ENCODE results near the gene OGG1.
A peak's percentile ranks its signal among the peaks of the same experiment; 100 is the strongest.

Gene OGG1

DNA sequence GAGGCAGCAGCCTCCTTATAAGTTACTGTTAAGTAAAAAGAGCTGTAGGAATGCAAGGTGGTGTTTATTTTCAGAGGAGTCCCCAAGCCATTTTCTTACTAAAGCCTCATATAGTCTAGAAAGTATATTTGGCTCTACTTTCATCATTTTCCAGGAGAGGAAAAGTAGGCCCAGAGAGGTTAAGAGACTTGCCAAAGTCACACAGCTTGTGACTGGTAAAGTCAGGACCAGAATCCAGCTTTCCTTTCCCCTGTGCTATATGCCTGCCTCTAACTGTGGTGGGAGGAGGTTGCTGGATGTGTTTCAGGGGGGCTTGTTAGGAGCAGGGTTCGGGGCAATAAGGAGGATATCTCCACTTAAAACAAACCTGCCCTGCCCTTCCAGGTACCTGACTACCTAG lies 7.2 kb upstream of the OGG1 start:
- H3K36me3 ChIP-seq (ENCODE audit: control insufficient read depth in 1 of 2, insufficient read depth in 2 of 2, low read length in 2 of 2), result peaks cover 91 to 99% of the 10 kb centered on the region in 2 donors
- no peak overlapping the region for H3K9ac ChIP-seq (ENCODE audit: low read depth in 1 of 2, low read length in 2 of 2)
- H3K4me3 ChIP-seq (ENCODE audit: low read depth in 1 of 2, low read length in 2 of 2), result no peak overlapping the region

GRCh38 chr3:9743548-9743947 lies 6.2 kb upstream of the OGG1 start:
- Histone ChIP-seq H3K9ac (ENCODE audit: low read depth in 1 of 2, low read length in 2 of 2) (no peak overlapping the region), H3K9me3 (ENCODE audit: control insufficient read depth in 1 of 2, low read length in 2 of 2) (no peaks in the 10 kb centered on the region), H3K27me3 (ENCODE audit: control insufficient read depth in 1 of 2, insufficient read depth in 2 of 2, low read length in 2 of 2) (no peaks in the 10 kb centered on the region), H3K27ac (ENCODE audit: low read depth, low read length) (no peak overlapping the region), H3K4me3 (ENCODE audit: low read depth in 1 of 2, low read length in 2 of 2) (no peak overlapping the region), H3K36me3 (ENCODE audit: control insufficient read depth in 1 of 2, insufficient read depth in 2 of 2, low read length in 2 of 2) (peaks cover 88 to 96% of the 10 kb centered on the region in 2 donors), H3K4me1 (ENCODE audit: control insufficient read depth in 1 of 2, insufficient read depth in 2 of 2, low read length in 2 of 2) (no peaks in the 10 kb centered on the region)

More for the DNA sequence above, 7.2 kb upstream of the OGG1 start:
- Histone ChIP-seq H3K27me3 (ENCODE audit: control insufficient read depth in 1 of 2, insufficient read depth in 2 of 2, low read length in 2 of 2) (no peaks in the 10 kb centered on the region), H3K9me3 (ENCODE audit: control insufficient read depth in 1 of 2, low read length in 2 of 2) (no peaks in the 10 kb centered on the region), H3K4me1 (ENCODE audit: control insufficient read depth in 1 of 2, insufficient read depth in 2 of 2, low read length in 2 of 2) (no peaks in the 10 kb centered on the region), H3K27ac (ENCODE audit: low read depth, low read length) (no peak overlapping the region)

- H3K4me1 ChIP-seq (ENCODE audit: control insufficient read depth in 1 of 2, insufficient read depth in 2 of 2, low read length in 2 of 2), result peaks cover 3 to 4% of the 10 kb centered on the region in 2 donors
- no peaks in the 10 kb centered on the region for H3K27me3 ChIP-seq (ENCODE audit: control insufficient read depth in 1 of 2, insufficient read depth in 2 of 2, low read length in 2 of 2)
- no peak overlapping the region for H3K27ac ChIP-seq (ENCODE audit: low read depth, low read length)
- H3K9me3 ChIP-seq (ENCODE audit: control insufficient read depth in 1 of 2, low read length in 2 of 2), result no peaks in the 10 kb centered on the region
- H3K9ac ChIP-seq (ENCODE audit: low read depth in 1 of 2, low read length in 2 of 2), result no peak overlapping the region
- H3K36me3 ChIP-seq (ENCODE audit: control insufficient read depth in 1 of 2, insufficient read depth in 2 of 2, low read length in 2 of 2), result peaks cover 82 to 91% of the 10 kb centered on the region in 2 donors
- no peak overlapping the region for H3K4me3 ChIP-seq (ENCODE audit: low read depth in 1 of 2, low read length in 2 of 2)
These were observed 5.6 kb upstream of the OGG1 start for GRCh38 chr3:9744162-9744561.

- Histone ChIP-seq H3K9ac (ENCODE audit: low read depth in 1 of 2, low read length in 2 of 2) (no peak overlapping the region), H3K36me3 (ENCODE audit: control insufficient read depth in 1 of 2, insufficient read depth in 2 of 2, low read length in 2 of 2) (peaks cover 69 to 77% of the 10 kb centered on the region in 2 donors), H3K4me3 (ENCODE audit: low read depth in 1 of 2, low read length in 2 of 2) (no peak overlapping the region), H3K27me3 (ENCODE audit: control insufficient read depth in 1 of 2, insufficient read depth in 2 of 2, low read length in 2 of 2) (no peaks in the 10 kb centered on the region), H3K4me1 (ENCODE audit: control insufficient read depth in 1 of 2, insufficient read depth in 2 of 2, low read length in 2 of 2) (peaks cover 7 to 9% of the 10 kb centered on the region in 2 donors), H3K27ac (ENCODE audit: low read depth, low read length) (no peak overlapping the region), H3K9me3 (ENCODE audit: control insufficient read depth in 1 of 2, low read length in 2 of 2) (no peaks in the 10 kb centered on the region)
These were observed 4.2 kb upstream of the OGG1 start for GRCh38 chr3:9745521-9745920.

GRCh38 chr3:9746330-9746729 lies 3.4 kb upstream of the OGG1 start:
- no peak overlapping the region for H3K4me3 ChIP-seq (ENCODE audit: low read depth in 1 of 2, low read length in 2 of 2)
- no peaks in the 10 kb centered on the region for H3K27me3 ChIP-seq (ENCODE audit: control insufficient read depth in 1 of 2, insufficient read depth in 2 of 2, low read length in 2 of 2)
- H3K4me1 ChIP-seq (ENCODE audit: control insufficient read depth in 1 of 2, insufficient read depth in 2 of 2, low read length in 2 of 2), result peaks cover 15 to 17% of the 10 kb centered on the region in 2 donors
- no peaks in the 10 kb centered on the region for H3K9me3 ChIP-seq (ENCODE audit: control insufficient read depth in 1 of 2, low read length in 2 of 2)
- peaks cover 63 to 70% of the 10 kb centered on the region in 2 donors for H3K36me3 ChIP-seq (ENCODE audit: control insufficient read depth in 1 of 2, insufficient read depth in 2 of 2, low read length in 2 of 2)
- H3K27ac ChIP-seq (ENCODE audit: low read depth, low read length), result no peak overlapping the region
- H3K9ac ChIP-seq (ENCODE audit: low read depth in 1 of 2, low read length in 2 of 2), result no peak overlapping the region

DNA sequence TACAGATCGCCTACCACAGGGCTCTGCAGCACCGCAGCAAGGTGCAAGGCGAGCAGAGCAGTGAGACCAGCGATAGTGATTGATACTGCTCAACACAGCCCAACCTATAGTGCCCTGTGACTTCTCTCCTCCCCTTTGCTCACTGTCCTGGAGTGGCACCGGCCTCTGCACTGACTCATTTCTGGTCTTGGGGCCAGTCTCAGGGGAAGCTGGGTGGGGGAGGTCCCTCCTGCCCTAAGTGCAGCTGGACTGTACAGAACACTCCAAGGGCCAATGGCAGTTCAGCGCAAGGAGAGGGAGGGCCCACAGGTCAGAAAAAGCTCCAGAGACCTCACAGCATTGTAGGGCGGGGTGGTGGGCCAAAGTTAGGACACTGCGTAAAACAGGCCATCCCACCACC lies 2.5 kb upstream of the OGG1 start:
- Histone ChIP-seq H3K27ac (ENCODE audit: low read depth, low read length) (no peak overlapping the region), H3K9me3 (ENCODE audit: control insufficient read depth in 1 of 2, low read length in 2 of 2) (no peaks in the 10 kb centered on the region), H3K27me3 (ENCODE audit: control insufficient read depth in 1 of 2, insufficient read depth in 2 of 2, low read length in 2 of 2) (no peaks in the 10 kb centered on the region), H3K36me3 (ENCODE audit: control insufficient read depth in 1 of 2, insufficient read depth in 2 of 2, low read length in 2 of 2) (peaks cover 56 to 71% of the 10 kb centered on the region in 2 donors), H3K4me1 (ENCODE audit: control insufficient read depth in 1 of 2, insufficient read depth in 2 of 2, low read length in 2 of 2) (peaks cover 19 to 26% of the 10 kb centered on the region in 2 donors), H3K9ac (ENCODE audit: low read depth in 1 of 2, low read length in 2 of 2) (no peak overlapping the region), H3K4me3 (ENCODE audit: low read depth in 1 of 2, low read length in 2 of 2) (no peak overlapping the region)

DNA sequence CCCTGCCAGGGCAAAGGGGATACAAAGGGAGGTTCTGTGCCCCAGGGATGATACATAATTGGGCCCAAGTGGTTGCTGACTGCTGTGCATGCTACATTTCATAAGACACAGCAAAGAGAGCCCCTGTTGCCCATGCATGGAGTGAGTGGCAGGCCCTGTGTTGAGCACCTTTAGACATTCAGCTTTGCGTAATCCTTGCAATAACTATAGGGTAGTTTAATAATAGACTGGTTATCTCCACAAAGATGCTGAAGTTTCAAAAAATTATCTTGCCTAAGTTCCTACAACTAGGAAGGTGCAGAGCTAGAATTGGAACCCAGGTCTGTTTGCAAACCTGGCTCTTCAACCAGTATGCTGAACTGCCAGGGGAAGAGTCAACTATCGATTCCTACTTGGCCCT lies 1.7 kb upstream of the OGG1 start:
- H3K4me3 ChIP-seq (ENCODE audit: low read depth in 1 of 2, low read length in 2 of 2), result no peak overlapping the region
- H3K4me1 ChIP-seq (ENCODE audit: control insufficient read depth in 1 of 2, insufficient read depth in 2 of 2, low read length in 2 of 2), result peaks cover 19 to 26% of the 10 kb centered on the region in 2 donors
- no peaks in the 10 kb centered on the region for H3K9me3 ChIP-seq (ENCODE audit: control insufficient read depth in 1 of 2, low read length in 2 of 2)
- no peak overlapping the region for H3K27ac ChIP-seq (ENCODE audit: low read depth, low read length)
- peaks cover 48 to 69% of the 10 kb centered on the region in 2 donors for H3K36me3 ChIP-seq (ENCODE audit: control insufficient read depth in 1 of 2, insufficient read depth in 2 of 2, low read length in 2 of 2)
- H3K27me3 ChIP-seq (ENCODE audit: control insufficient read depth in 1 of 2, insufficient read depth in 2 of 2, low read length in 2 of 2), result no peaks in the 10 kb centered on the region
- H3K9ac ChIP-seq (ENCODE audit: low read depth in 1 of 2, low read length in 2 of 2), result no peak overlapping the region

- Histone ChIP-seq H3K4me3 (ENCODE audit: low read depth in 1 of 2, low read length in 2 of 2) (peak overlapping the region; percentile 72 to 89), H3K27me3 (ENCODE audit: control insufficient read depth in 1 of 2, insufficient read depth in 2 of 2, low read length in 2 of 2) (no peaks in the 10 kb centered on the region), H3K27ac (ENCODE audit: low read depth, low read length) (peak overlapping the region; percentile 83), H3K9me3 (ENCODE audit: control insufficient read depth in 1 of 2, low read length in 2 of 2) (no peaks in the 10 kb centered on the region), H3K36me3 (ENCODE audit: control insufficient read depth in 1 of 2, insufficient read depth in 2 of 2, low read length in 2 of 2) (peaks cover 36 to 65% of the 10 kb centered on the region in 2 donors), H3K4me1 (ENCODE audit: control insufficient read depth in 1 of 2, insufficient read depth in 2 of 2, low read length in 2 of 2) (peaks cover 19 to 26% of the 10 kb centered on the region in 2 donors), H3K9ac (ENCODE audit: low read depth in 1 of 2, low read length in 2 of 2) (peak overlapping the region; percentile 71 to 77)
These were observed 482 bp upstream of the OGG1 start for GRCh38 chr3:9749296-9749644.

DNA sequence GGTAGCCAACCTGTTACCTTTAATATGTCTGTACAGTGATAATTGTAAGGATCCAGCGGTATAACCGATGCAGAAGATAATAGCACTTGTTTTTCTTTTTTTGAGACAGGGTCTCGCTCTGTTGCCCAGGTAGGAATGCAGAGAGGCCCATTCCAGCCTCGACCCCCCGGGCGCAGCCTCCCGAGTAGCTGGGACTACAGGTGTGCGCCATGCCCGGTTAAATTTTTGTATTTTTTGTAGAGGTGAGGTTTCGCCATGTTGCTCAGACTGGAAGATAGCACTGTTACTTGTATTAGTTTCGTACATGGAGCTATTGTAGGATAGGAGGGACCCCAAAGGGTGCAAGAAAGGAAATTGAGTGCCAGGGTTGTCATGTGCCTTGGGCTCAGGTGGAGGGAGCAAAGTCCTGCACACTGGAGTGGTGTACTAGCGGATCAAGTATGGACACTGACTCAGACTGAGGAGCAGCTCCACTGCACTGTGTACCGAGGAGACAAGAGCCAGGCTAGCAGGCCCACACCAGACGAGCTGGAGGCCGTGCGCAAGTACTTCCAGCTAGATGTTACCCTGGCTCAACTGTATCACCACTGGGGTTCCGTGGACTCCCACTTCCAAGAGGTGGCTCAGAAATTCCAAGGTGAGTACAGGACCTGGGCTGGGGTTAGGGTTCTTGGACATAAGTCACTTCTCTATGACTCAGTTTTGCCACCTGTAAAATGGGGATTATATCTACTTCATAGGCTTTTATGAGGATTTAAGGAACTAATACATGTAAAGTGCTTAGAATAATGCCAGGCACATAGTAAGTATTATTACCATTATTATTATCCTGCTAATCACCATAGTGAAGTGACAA lies 1.0 kb downstream of the OGG1 start:
- Histone ChIP-seq H3K4me3 (ENCODE audit: low read depth in 1 of 2, low read length in 2 of 2) (peak overlapping the region; percentile 88 to 89), H3K36me3 (ENCODE audit: control insufficient read depth in 1 of 2, insufficient read depth in 2 of 2, low read length in 2 of 2) (peaks cover 23 to 62% of the 10 kb centered on the region in 2 donors)

GRCh38 chr3:9754678-9755077 lies 4.9 kb downstream of the OGG1 start:
- Histone ChIP-seq H3K4me1 (ENCODE audit: control insufficient read depth in 1 of 2, insufficient read depth in 2 of 2, low read length in 2 of 2) (peaks cover 14 to 25% of the 10 kb centered on the region in 2 donors), H3K27me3 (ENCODE audit: control insufficient read depth in 1 of 2, insufficient read depth in 2 of 2, low read length in 2 of 2) (no peaks in the 10 kb centered on the region), H3K27ac (ENCODE audit: low read depth, low read length) (no peak overlapping the region), H3K36me3 (ENCODE audit: control insufficient read depth in 1 of 2, insufficient read depth in 2 of 2, low read length in 2 of 2) (peaks cover 24 to 74% of the 10 kb centered on the region in 2 donors), H3K4me3 (ENCODE audit: low read depth in 1 of 2, low read length in 2 of 2) (no peak overlapping the region), H3K9me3 (ENCODE audit: control insufficient read depth in 1 of 2, low read length in 2 of 2) (no peaks in the 10 kb centered on the region), H3K9ac (ENCODE audit: low read depth in 1 of 2, low read length in 2 of 2) (no peak overlapping the region)

More for the DNA sequence above, 1.0 kb downstream of the OGG1 start:
- Histone ChIP-seq H3K9me3 (ENCODE audit: control insufficient read depth in 1 of 2, low read length in 2 of 2) (no peaks in the 10 kb centered on the region), H3K9ac (ENCODE audit: low read depth in 1 of 2, low read length in 2 of 2) (peak overlapping the region; percentile 77 to 85), H3K4me1 (ENCODE audit: control insufficient read depth in 1 of 2, insufficient read depth in 2 of 2, low read length in 2 of 2) (peaks cover 19 to 30% of the 10 kb centered on the region in 2 donors), H3K27ac (ENCODE audit: low read depth, low read length) (peak overlapping the region; percentile 88), H3K27me3 (ENCODE audit: control insufficient read depth in 1 of 2, insufficient read depth in 2 of 2, low read length in 2 of 2) (no peaks in the 10 kb centered on the region)

Measured in duodenal mucosa (tissue), 2 donors.